ENCODE data around the gene C19orf44.
"Not testable (repeated sequence)": the region's sequence is repeated elsewhere in the genome, so short reads cannot be mapped to it uniquely, and the experiment has no call there.

Gene C19orf44

DNA sequence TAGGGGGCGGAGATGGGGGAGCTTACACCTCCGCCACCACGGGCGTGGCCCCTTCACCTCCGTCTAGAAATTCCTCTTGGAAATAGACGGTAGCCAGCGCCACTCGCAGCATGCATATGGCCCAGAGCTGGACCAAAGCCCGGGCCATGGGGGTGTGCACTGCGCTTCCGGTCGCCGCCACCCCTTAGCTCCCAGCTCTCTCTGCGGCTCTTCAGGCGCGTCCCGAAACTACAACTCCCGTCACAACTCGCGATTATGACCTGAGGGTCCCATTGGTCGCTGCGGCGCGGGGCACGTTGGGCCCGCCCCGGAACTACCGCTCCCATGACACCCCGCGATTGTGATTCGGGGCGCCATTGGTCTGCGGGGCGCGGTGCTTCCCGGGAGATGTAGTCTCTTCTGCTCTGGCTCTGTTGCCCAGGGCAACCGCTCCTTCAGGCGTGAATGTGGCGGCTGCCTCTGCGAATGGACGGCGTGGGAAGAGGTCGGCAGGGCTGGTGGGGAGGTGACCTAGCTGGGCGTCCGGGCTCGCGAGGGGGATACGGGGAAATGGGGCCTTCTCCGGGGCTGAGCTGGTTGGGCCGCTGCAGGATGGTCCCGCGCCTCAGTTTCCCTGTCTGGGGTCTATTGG lies at the start of gene C19orf44, which contains the start of gene CALR3:
Gene C19orf44, plus strand, starts transcription at position 413 of the 631 bp plus-strand sequence. CDS start 4,399 bp downstream, outside the sequence.
Gene CALR3, minus strand, starts transcription at position 186 of the 631 bp plus-strand sequence. Its CDS starts 38 bp downstream, at position 148.
- peak; percentile 94 for DNase-seq (ENCODE audit: low spot score)

DNA sequence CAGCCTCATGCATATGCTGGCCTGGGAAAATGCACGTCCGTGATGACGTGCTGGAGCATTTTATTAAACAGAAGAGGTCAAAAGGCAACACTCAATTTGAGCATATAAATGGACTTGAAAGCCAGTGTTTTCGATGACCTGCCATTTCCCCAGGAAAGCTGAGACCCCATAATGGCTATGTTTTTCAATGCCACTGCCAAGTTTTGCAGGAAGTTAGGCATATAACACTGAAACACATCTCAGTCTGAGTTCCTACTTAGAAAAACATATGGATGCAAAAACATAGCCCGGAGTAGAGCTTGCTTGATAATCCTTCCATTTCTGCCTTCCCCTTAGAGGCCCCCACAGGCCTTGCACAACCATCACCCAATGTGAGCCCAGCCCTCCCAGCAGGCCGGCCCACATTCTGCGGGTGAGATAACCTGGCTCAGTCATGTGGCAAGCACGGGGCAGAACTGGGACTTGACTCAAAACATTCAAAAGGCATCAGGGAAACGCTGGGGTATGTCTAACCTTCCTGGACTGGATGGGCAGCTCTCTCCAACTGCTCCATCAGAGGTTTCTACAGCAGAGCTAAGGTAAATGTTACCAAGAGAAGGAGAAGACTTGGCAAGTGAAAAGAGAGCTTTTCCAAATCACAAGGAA lies 49.3 kb upstream of the C19orf44 start:
- DNase-seq (ENCODE audit: low spot score), result peak; percentile 57
- TF ChIP-seq, protein P1, sequence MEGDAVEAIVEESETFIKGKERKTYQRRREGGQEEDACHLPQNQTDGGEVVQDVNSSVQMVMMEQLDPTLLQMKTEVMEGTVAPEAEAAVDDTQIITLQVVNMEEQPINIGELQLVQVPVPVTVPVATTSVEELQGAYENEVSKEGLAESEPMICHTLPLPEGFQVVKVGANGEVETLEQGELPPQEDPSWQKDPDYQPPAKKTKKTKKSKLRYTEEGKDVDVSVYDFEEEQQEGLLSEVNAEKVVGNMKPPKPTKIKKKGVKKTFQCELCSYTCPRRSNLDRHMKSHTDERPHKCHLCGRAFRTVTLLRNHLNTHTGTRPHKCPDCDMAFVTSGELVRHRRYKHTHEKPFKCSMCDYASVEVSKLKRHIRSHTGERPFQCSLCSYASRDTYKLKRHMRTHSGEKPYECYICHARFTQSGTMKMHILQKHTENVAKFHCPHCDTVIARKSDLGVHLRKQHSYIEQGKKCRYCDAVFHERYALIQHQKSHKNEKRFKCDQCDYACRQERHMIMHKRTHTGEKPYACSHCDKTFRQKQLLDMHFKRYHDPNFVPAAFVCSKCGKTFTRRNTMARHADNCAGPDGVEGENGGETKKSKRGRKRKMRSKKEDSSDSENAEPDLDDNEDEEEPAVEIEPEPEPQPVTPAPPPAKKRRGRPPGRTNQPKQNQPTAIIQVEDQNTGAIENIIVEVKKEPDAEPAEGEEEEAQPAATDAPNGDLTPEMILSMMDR (IDR thresholded peaks at IDR 0.05; ENCODE audit: extremely low read depth, missing control alignments), result no peak

More for the DNA sequence above, at the start of gene C19orf44, which contains the start of gene CALR3:
- TF ChIP-seq, protein P1 (IDR thresholded peaks at IDR 0.05; ENCODE audit: extremely low read depth, missing control alignments), result no peak

GRCh38 chr19:16448872-16449271 lies 47.3 kb upstream of the C19orf44 start:
- not testable (repeated sequence) for DNase-seq (ENCODE audit: low spot score)

DNA sequence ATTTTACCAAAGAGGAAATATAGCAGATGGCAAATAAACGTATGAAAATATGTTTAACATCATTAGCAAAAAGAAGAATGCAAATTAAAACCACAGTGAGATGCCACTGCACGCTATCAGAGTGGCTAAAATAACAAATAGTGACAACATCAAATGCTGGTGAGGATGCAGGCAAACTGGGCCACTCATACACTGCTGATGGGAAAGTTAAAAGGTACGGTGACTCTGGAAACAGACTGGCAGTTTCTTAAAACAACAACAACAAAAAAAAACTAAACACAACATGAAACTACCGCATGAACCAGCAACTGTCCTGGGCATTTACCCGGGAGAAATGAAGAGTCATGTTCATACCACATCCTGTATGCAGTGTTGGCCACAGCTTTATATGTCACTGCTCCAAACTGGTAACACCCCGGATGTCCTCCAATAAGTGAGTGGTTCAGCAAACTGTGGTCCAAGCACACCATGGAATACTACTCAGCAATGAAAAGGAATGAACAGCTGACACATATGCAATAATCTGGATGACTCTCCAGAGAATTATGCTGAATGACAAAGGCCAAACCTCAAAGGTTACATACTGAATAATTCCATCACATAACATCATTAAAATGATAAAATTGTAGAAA lies 46.7 kb upstream of the C19orf44 start:
- peak; percentile 56 for DNase-seq (ENCODE audit: low spot score)
- TF ChIP-seq, protein P1 (IDR thresholded peaks at IDR 0.05; ENCODE audit: extremely low read depth, missing control alignments), result no peak

- DNase-seq (ENCODE audit: low spot score), result no peak
- TF ChIP-seq, protein P1 (IDR thresholded peaks at IDR 0.05; ENCODE audit: extremely low read depth, missing control alignments), result no peak
Observed at GRCh38 chr19:16452325-16452724, 43.9 kb upstream of the C19orf44 start.

DNA sequence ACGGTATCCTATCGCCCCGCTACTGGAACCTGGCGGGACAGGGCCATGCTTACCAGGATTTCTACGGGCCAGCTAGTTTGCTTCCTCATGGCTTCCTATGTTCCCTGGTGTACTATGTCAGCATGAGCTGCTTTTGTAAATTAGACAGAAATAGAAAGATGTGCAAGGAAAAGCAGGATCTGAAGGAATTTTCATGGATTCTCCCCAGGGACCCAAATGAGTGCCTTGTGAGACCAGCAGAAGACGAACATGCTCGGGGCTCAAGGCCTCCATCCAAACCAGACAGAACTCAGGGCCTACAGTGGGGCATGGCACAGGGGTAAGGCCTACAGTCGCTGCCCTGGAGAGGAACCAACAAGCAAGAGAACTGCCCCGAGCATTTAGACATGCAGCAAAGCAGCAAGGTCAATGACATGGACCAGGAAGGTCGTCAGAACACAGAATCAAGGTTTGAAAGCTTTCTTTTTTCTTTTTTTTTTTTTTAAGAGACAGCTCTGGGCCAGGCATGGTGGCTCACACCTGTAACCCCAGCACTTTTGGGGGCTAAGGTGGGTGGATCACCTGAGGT lies 41.8 kb upstream of the C19orf44 start:
- no peak for DNase-seq (ENCODE audit: low spot score)
- TF ChIP-seq, protein P1 (IDR thresholded peaks at IDR 0.05; ENCODE audit: extremely low read depth, missing control alignments), result no peak

GRCh38 chr19:16455489-16455888 lies 40.7 kb upstream of the C19orf44 start:
- TF ChIP-seq, protein P1 (IDR thresholded peaks at IDR 0.05; ENCODE audit: extremely low read depth, missing control alignments), result no peak
- no peak for DNase-seq (ENCODE audit: low spot score)
